ENCODE measurements around the gene MUSTN1. TPM values are rescaled to one million over a fixed set of nuclear protein-coding genes. Genes with fewer than 3 reads are reported as not detected.

Gene MUSTN1
- total and polyA plus RNA-seq, 2 of the 13 experiments (the other 11 are each of a cell fraction or from before 2014, with no cell fraction given): 0.84 to 1.4 TPM

GRCh38 chr3:52843108-52843865 lies 8.5 kb upstream of the MUSTN1 start:
- 91% methylated on average over 19 of the region's 20 CpGs for WGBS (ENCODE audit: low lambda C conversion rate)
- H3K4me1 ChIP-seq (ENCODE audit: insufficient read depth, low read length): peaks cover 26% of the 10 kb centered on the region

GRCh38 chr3:52842424-52842823 lies 7.6 kb upstream of the MUSTN1 start:
- in situ Hi-C loops (cut with HindIII; ENCODE audit: extremely low pct_ligation_motif_present, low pct_unique_long_range_greater_than_20kb) (no loop called here), intact Hi-C loops (cut with micrococcal nuclease; ENCODE audit: unreplicated experiment) (no loop called here)
- Histone ChIP-seq H3K27me3 (ENCODE audit: control insufficient read depth in 1 of 2, insufficient read depth in 2 of 2, low read length in 2 of 2) (no peaks in the 10 kb centered on the region), H3K4me2 (ENCODE audit: low read depth, low read length) (no peak overlapping the region), H3K4me1 (ENCODE audit: insufficient read depth, low read length) (peaks cover 26% of the 10 kb centered on the region), H3K27ac (ENCODE audit: extremely low read length, insufficient read depth, low read length) (no peak overlapping the region), H3K79me2 (ENCODE audit: insufficient read depth, low read length) (no peaks in the 10 kb centered on the region), H3K36me3 (replicated peaks in 1 of 2; ENCODE audit: control insufficient read depth in 1 of 2, insufficient read depth in 2 of 2, low read length in 2 of 2) (no peaks in the 10 kb centered on the region), H3K9me3 (ENCODE audit: low read length) (no peaks in the 10 kb centered on the region), H4K20me1 (ENCODE audit: insufficient read depth, low read length) (no peaks in the 10 kb centered on the region), H2AFZ (ENCODE audit: low read length) (no peak overlapping the region), H3K9ac (ENCODE audit: insufficient read depth, low read depth, low read length) (no peak overlapping the region), H3K4me3 (replicated peaks in 1 of 3; ENCODE audit: insufficient read depth in 1 of 3, low read depth in 2 of 3, low read length in 3 of 3) (no peak overlapping the region)
- POLR2A ChIA-PET: no interaction called here
- FAIRE-seq: no peak
- CTCF ChIA-PET (ENCODE audit: low intra/inter-chr PET ratio, low total read pairs): no interaction called here
- WGBS (ENCODE audit: low lambda C conversion rate): 100% methylated on average over 2 of the region's 7 CpGs
- no peak for TF ChIP-seq NR0B2 (CRISPR knock-in tag; IDR thresholded peaks at IDR 0.05)
- TF ChIP-seq ZNF33B (CRISPR knock-in tag; IDR thresholded peaks at IDR 0.05): no peak
- no peak for TF ChIP-seq ZNF3 (CRISPR knock-in tag; IDR thresholded peaks at IDR 0.05)
- no peak for TF ChIP-seq SMARCC2 (IDR thresholded peaks at IDR 0.05)
- no peak for DNase-seq (ENCODE audit: low spot score)
- no peak for ATAC-seq
- no TSS peak for BruUV-seq (replicated peaks)

More at GRCh38 chr3:52843108-52843865, 8.5 kb upstream of the MUSTN1 start:
- Histone ChIP-seq H3K4me3 (replicated peaks in 1 of 3; ENCODE audit: insufficient read depth in 1 of 3, low read depth in 2 of 3, low read length in 3 of 3) (no peak overlapping the region), H3K79me2 (ENCODE audit: insufficient read depth, low read length) (no peaks in the 10 kb centered on the region), H3K9me3 (ENCODE audit: low read length) (no peaks in the 10 kb centered on the region), H3K36me3 (replicated peaks in 1 of 2; ENCODE audit: control insufficient read depth in 1 of 2, insufficient read depth in 2 of 2, low read length in 2 of 2) (0 out of 5 replicates have a peak, but pooled peaks cover 0 to 3% of the 10 kb centered on the region in 2 experiments), H4K20me1 (ENCODE audit: insufficient read depth, low read length) (no peaks in the 10 kb centered on the region), H2AFZ (ENCODE audit: low read length) (no peak overlapping the region), H3K9ac (ENCODE audit: insufficient read depth, low read depth, low read length) (no peak overlapping the region), H3K27ac (ENCODE audit: extremely low read length, insufficient read depth, low read length) (no peak overlapping the region), H3K4me2 (ENCODE audit: low read depth, low read length) (no peak overlapping the region), H3K27me3 (ENCODE audit: control insufficient read depth in 1 of 2, insufficient read depth in 2 of 2, low read length in 2 of 2) (no peaks in the 10 kb centered on the region)
- in situ Hi-C loops (cut with HindIII; ENCODE audit: extremely low pct_ligation_motif_present, low pct_unique_long_range_greater_than_20kb) (no loop called here), intact Hi-C loops (cut with micrococcal nuclease; ENCODE audit: unreplicated experiment) (no loop called here)
- FAIRE-seq (no peak), ATAC-seq (no peak), DNase-seq (ENCODE audit: low spot score) (no peak)
- no peak for TF ChIP-seq ZNF570 (CRISPR knock-in tag; IDR thresholded peaks at IDR 0.05; ENCODE audit: borderline replicate concordance)
- no peak for TF ChIP-seq ZFP41 (CRISPR knock-in tag; IDR thresholded peaks at IDR 0.05; ENCODE audit: borderline replicate concordance)
- BruUV-seq (replicated peaks): no TSS peak
- CTCF ChIA-PET (ENCODE audit: low intra/inter-chr PET ratio, low total read pairs): no interaction called here
- POLR2A ChIA-PET: no interaction called here
